ENCODE measurements around the gene DYNC1I1.

The DYNC1I1 gene

DNA sequence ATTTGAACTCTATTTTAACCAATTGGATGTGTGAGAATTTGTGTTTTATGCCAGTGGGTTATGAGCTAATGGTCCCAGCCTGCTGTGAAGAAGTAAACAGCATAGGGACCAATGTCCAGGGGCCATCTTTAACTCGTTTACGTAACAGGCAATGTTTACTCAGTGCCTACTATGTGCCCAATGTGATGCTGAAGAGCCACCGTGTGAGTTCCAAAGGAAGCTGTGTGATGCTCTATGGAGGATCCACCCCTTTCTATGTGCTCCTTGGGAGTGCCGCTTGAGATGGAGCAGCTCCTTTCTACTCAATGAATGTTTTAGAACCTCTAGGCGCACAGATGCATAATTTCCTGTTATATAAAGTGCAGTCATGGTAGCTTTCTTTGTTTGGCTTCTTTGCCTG, 21.3 kb downstream of the DYNC1I1 start:
- DNase-seq (ENCODE audit: low read depth in 2 of 2) = no peak

DNA sequence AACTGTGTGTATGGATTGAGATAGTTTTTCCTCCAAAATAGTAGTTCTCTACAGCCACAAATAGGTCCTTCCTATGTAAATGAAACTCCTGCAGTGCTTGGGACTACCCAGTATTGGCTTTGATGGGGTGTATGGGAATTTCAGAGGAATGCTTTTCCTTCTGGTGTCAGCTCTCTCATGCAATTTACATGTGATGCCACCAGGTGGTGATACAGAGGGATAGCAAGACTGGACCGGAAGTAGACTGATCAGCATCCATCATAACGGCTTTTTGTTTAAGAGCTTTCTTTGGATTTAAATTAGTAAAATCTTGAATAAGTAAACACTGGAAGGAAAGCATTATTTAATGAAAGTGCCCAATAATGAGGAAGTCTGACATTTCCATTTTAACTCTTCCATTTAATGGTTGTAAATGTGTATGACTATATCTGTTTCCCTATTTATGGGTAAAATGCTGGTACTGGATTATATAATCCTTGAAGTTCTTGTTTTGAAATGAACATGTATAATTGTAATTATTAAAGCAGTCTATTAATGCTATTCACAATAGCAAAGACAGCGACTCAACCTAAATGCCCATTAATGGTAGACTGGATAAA, 22.7 kb downstream of the DYNC1I1 start:
- DNase-seq (ENCODE audit: low read depth in 2 of 2) = no peak

DNA sequence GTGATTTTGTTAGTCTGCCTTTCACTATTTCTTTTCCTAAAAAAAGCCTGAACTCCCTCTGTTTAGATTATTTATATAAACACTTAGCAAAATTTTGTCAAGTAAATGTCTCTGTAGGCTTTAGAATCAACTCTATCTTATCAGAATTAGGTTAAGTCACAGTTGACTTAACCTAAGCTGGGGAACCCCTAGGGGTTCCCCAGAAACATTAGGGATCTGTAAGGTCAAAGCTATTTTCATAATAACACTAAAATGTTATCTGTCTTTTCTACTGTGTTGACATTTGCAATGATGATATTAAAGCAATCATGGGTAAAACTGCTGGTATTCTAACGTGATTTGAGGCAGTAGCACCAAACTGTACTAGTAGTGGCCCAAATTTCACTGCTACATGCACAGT, 24.3 kb downstream of the DYNC1I1 start:
- DNase-seq (ENCODE audit: low read depth in 2 of 2) = no peak

DNA sequence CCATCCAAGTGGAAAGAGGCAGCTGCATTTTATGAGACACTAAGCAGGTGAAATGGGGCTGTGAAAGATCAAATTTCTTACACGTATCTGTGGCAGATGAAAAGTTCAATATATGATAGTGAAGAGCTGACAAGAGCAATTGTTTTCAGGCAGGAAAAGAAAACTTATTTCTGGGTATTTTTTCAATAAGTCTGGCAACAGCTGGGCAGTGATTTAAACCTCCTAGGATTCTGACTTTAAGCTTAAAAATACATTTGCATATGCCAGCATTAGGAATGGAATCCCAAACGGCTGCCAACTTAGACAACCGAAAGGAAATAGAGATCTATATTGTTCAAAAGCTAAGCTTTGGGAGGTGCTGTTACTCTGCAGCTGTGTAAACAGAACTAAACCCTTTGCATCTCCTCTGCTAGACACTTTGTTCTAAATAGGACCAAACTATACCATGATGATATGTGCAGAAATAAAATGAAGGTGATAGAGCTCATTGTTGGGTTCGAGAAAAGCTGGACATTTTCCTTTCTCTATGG, 26.1 kb downstream of the DYNC1I1 start:
- DNase-seq (ENCODE audit: low read depth in 2 of 2) = no peak

DNA sequence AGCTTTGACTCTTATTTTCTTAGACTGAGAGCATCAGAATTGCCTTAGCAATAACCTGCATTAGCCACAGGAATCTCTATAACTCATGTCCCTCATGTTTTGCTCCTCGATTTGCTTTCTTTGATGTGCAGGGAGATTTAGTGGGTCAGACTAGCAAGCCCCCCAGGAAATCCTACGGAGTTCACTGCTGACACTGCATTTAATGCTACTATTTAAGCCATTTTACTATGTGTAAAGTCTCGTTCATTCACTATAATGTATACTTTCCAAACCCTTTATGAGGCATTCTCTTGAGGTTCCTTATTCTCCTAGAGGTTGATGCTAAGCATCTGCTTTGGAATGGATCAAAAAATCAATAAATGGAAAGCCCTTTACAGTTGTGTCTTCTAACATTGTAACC, 28.4 kb downstream of the DYNC1I1 start:
- DNase-seq (ENCODE audit: low read depth in 2 of 2) = no peak

DNA sequence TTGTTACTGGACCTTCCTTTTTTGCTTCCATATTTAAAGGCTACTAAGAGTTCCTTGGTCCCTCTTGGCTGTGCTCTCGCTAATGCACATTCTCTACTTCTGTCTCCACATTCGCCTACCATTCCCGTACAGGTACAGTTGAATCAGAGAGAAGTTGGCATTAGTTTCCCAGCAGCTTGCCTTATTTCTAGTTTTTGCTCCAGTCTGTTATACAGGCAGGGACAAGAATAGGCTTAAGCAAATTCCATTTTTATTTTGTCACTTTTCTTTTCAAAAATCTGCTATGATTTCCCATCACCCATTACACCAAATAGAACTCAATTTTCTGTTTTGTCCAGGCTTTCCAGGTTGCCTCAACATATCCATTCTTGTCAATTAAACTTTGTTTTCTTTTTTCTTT, 29.9 kb downstream of the DYNC1I1 start:
- no peak for DNase-seq (ENCODE audit: low read depth in 2 of 2)

DNA sequence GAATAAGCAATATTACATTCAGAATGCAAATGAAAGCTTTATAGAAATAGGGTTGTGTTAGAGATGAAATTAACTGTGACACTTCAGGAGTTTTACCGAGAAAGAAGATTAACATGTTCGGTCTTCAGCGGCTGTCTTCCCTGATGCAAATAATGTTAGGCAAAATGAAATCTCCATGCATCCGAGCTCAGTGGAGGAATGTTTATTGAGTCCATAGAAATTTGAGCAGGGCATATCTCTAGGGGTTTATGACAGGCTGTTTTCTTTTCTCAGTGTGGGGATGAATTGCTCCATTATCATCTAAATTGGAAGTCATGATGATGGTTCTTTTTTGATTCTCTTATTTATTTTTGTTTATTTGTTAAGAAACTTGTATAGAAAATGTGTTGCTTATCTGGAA, 31.7 kb downstream of the DYNC1I1 start:
- DNase-seq (ENCODE audit: low read depth in 2 of 2) = no peak

DNA sequence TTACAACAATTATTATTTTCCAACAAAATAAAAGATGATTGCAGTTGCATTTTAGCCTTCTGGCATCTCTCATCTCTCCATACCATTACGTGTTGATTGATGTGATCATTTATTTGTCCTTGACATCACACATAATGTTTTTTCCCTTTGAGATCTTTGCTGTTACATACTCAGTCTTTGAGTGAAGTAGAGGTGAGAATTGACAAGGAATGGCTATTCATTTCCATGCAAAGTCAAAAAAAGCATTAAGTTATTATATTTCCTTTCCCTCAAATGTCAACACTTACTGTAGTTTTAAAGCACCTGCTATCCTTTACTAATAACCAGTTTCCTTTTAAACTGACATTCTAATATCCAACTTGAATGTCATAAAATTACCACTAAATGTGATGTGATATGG, 33.6 kb downstream of the DYNC1I1 start:
- no peak for DNase-seq (ENCODE audit: low read depth in 2 of 2)

DNA sequence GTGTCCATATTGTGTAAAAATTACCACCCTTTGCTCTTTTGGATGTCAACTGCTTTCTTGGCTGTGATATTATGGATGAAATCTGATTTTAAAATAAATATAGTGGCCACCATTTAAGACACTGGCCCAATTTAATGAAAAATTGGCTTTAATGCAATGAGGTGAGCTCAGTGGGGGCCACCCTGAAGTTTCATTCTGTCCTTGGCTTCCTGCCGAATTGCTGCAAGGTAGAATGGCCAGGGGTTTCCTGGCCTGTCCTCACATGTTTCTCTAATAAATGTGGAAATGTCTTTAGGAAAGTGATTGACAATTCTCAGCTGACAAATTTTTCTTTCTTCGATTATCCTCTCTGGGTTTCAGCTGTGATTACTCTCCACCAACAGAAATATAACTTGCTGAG, 36.0 kb downstream of the DYNC1I1 start:
- DNase-seq (ENCODE audit: low read depth in 2 of 2) = no peak

DNA sequence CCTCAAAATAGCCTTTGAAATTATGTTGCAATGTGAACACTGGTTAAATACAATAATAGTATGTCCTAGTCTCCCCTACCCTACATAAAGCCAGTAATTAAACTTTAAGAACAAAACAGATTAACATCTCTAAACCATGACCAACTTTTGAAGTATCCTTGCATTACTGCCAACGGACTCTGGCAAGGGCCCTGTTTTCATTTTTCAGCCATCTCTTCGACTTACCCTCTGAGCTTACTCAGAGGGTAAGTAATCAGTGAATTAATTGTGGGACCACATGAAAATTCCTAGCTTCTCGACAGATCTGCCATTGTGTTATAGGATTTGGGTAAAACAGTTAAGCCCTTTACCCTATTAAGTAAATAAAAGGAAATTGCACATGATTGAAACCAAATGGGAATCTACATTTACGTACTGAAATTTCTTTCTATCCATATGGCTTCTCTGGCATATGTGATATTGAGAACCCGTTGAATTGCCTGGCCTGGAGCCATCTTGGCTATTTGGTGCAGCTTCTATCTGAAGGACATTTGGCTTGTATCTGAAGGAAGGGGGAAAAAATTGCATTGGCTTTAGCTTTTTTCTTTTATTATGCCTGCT, 39.6 kb downstream of the DYNC1I1 start:
- DNase-seq (ENCODE audit: low read depth in 2 of 2) = no peak

DNA sequence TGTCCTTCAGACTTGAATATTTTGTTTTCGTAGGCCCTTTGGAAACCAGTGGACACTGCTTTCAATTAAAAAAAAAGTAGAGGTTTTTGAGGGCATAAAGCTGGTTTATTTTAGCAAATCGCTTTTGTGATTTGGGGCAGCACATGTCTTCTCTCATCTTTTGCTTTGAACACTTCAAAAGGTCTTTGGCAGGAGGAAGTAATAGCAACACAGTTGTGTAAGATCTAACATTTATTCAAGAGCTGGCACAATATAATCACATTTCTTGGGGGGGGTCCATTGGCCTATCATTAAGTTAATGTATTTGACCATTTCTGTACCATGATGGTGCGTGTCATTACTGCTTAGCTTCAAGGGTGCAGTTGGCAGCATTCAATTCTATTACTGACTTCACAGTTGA, 42.4 kb downstream of the DYNC1I1 start:
- DNase-seq (ENCODE audit: low read depth in 2 of 2) = no peak

DNA sequence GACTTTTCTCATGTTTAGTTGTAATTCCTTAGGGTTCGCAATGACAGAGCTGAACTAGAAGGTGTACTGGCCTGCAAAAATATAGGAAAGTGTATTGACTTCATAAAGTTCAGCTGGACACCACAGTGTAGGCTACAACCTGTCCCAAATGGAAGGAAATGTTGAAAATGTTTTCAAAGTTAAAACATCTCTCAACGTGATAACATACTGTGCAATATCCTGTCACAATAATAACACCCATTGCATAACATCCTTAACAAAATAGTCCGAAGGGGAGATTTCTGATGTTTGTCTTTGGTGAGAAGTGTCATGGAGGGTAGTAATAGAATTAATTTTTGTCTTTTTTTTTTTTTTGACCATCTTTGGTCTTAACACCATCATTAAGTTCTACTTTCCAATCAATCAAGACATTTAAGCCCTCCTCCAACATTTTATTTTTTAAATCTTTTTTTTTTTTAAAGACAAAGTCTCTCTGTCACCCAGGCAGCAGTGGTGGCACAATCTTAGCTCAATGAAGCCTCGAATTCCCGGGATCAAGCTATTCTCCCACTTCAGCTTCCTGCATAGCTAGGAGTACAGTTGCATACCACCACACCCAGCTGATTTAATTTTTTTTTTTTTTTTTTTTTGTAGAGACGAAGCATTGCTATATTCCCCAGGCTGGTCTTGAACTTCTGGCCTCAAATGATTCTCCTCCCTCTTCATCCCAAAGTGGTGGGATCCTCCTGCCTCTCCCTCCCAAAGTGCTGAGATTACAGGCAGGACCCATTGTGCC, 45.7 kb downstream of the DYNC1I1 start:
- no peak for DNase-seq (ENCODE audit: low read depth in 2 of 2)

DNA sequence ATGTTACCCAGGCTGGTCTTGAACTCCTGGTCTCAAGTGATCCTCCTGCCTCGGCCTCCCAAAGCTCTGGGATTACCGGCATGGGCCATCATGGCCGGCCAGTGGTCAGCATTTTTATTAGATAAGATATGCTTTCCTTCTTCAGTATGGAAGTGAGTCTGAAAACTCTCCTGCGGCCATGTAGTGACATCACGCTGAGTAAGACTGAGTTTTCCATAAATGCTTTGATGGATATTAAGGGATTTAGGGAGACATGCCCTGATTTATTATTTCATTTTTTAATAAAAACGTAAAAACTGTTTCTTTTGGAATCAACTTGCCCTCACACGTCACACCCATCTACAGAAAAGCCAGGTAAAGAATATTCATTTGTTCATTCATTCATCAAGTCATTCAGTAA, 48.4 kb downstream of the DYNC1I1 start:
- DNase-seq (ENCODE audit: low read depth in 2 of 2) = no peak

DNA sequence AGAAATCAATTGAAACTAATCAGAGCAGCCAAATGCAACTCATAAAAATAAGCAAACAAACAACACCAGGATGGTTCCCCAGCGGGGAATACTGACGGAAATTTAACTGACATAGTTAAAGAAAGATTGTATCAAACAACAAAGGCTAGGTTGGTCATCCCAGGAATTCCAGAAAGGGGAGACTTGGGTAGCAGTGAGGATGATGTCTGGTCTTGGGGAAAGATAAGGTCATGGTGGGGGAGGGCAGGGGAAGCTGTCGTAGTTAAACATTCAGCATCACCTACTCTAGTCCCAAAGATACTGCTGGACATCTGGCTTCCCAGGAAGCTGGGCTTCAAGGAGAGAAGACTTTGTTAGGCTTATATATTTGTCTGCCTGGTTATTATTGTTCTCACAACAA, 50.4 kb downstream of the DYNC1I1 start:
- no peak for DNase-seq (ENCODE audit: low read depth in 2 of 2)

DNA sequence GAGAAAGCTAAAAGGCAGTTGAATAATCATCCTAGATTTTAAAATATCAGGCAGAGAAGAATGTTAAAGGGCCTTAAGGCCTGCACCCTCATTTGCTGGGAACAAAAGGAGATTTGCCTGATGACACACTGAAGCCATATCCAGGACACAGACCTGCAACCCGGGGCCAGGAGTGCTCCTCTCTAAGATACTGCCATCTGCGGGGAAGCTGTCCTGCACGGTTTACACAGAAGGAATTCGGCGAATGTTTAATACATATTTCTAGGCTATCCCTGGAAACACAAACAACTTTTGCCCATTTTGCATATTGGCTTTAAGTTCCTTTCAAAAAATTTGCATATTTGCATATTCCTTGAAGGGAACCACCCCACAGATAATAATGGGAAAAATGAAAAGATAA, 52.3 kb downstream of the DYNC1I1 start:
- DNase-seq (ENCODE audit: low read depth in 2 of 2) = no peak

DNA sequence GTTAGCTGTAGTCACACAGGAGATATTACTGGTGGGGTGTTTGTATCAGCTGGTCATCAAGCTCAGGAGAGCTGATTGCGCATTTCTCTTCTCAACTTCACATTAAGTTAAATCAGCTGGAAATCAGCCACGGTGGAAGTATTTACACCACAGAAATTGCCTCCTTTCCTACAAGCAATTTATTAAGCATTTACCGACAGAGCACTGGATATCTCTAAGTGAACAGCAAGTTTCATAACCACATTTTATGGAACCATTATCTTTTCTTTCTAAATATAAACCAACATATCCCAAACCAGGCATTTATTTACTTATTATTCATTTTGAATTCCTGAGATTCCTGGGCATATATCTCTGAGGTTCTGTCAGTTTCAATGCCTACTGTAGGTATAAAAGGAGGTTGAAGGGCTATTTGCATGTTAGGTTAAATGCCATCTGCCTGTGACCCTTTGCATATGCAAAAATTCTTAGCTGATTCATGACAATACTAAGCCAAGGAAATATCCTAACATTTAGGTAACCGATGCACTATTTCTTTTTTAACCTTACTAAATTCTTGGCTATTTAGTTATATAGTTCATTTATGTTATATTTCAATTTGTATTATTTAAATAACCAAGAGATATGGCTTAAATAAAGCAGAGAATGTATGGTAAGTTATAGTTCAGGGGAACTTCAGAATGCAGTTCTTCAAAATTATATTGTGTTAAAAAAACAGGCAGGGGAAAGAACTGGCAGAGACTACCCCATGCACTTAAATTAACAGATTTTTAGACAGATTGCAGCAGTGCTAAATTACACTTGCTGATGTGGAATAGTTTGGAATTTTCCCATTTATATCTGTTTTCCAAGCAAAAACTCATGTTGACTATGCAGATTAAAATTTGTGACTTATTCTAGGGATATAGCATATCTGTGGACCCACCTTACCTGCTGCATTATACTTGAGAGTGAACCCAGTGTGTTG, 56.8 kb downstream of the DYNC1I1 start:
- DNase-seq (ENCODE audit: low read depth in 2 of 2) = no peak

DNA sequence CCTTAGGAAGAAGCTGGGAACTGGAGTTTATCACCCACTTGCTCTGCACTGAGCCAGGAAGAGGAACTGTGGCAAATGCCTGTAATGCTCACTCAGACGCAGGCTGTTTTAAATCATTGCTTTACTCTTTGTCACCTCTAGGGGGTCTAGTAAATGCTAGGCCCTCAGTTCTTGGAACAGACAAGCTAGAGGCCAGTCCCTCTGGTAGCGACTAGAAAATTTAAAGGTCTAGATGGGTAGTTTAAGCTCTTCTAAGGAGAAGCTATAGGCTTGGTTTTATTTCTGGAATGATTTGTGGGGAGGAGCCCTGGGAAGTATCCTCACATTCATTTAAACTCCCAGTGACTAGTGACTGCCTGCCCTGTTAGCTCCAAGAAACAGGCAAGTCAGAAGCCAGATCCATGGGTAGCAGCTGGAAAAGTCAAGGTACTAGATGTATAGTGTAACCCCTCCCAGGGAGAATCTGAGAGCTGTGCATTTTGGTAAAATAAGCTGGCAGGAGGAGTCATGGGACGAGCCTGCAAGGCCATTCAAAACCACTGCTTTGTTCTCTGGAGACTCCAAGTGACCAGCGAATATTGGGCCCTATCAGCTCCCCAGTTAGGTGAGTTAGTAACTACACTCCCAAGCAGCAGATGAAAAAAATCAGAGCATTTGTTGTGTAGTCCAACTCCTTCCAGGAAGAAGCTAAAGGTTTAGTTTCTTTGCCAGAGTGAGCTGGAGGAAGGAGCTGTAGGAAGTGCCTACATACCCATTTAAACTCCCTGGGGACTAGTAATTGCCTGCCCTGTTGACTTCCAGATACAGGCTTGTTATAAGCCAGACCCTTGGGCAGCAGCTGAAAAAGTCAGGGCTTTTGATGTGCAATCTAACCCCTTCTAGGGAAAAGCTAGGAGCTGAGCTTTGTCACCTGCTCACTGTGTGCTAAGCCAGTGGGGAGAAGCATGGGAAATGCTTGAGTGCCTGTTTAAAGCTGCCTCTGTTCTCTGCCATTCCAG, 68.9 kb downstream of the DYNC1I1 start:
- DNase-seq (ENCODE audit: low read depth in 2 of 2) = no peak

DNA sequence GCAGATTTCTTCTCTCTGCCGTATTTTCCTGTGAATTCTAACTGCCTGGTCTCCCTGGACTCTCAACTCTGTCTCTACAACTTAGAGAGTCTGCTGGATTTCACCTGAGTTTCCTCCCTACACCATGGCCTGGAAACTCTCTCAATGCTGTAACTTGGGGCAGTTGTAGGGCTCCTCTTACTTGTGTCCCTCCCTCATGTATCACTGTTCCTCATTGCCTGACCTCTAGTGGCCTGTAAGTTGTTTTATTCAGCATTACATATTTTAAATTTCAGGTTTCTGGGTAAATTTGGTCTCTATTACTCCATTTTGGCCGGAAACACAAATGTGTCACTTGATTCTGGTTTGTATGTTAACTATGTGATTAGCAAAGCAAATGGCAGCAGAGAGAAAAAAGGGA, 70.9 kb downstream of the DYNC1I1 start:
- no peak for DNase-seq (ENCODE audit: low read depth in 2 of 2)

DNA sequence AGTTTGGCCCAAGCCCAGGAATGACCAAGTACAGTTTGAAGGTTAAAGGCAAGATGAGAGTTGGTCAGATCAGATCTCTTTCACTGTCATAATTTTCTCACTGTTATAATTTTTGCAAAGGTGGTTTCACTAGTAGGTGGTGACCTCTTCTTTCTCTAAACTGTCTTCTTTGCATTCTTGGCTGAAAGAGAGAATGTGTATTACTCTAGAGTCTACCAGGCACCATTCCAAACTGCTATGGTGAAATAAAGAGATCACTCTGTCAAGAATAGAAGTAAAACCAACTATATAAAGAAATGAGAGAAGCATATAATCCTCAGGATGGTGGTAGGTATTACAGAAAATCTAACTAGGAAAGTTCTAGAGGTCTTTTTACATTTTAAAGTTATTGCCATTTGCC, 72.7 kb downstream of the DYNC1I1 start:
- DNase-seq (ENCODE audit: low read depth in 2 of 2) = no peak

DNA sequence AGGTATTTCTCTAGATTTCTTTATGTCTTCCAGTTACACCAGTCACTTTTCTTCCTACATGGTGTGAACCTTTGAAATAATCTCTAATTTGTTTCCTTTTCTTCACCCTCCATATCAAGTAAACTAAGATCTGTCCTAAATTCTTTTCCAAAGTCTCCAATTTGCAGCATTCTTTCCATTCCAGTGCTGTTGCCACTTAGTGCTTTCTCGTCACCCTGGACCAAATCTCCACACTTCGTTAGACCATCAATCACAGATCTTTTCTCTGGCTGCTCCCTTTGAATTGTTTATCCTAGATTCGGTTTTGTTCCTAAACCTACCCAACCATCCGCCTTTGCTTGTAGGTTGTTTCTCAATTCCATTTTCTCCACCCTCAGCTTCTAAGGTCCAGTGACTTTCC, 74.7 kb downstream of the DYNC1I1 start:
- no peak for DNase-seq (ENCODE audit: low read depth in 2 of 2)

DNA sequence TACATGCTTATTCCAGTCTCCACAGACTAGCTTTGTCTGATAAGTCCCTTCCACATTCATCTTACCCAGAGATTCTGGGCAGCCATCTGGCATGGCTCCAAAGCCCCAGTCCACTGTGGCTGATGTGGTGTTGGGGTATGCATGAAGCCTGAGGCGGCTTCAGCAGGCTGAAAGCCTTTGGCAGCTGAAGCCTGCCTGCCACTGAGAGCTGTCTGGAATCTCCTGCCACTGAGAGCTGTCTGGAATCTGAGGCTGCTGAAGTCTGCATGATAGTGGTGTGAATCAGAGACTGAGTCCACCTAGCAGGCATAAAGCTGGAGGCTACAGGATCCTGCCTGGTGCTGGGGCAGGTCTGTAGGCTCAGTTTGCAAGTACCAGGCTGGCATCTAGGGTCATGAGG, 87.1 kb downstream of the DYNC1I1 start:
- DNase-seq (ENCODE audit: low read depth in 2 of 2) = no peak

Data from stimulated activated CD4-positive, alpha-beta T cell treated with anti-CD3 and anti-CD28 coated beads, Interleukin-1b, Interleukin-23, amount 100 ng/mL, for 4 hours (primary cell).